Dendritic cell treated with granulocyte-macrophage colony-stimulating factor and Interleukin-4, amounts not matched to agents 40 ng/mL and 50 ng/mL, for 4 days (primary cell): ENCODE data around the gene LRRC8A.

Experiments
- H3K27ac Mint-ChIP-seq: one replicate; pipeline ENCODE4 v1.8.0; 2022; ENCODE audit warnings: mild to moderate bottlenecking, mixed read lengths
- H3K27me3 Mint-ChIP-seq: one replicate; pipeline ENCODE4 v1.8.0; 2022; ENCODE audit warnings: mild to moderate bottlenecking, mixed read lengths
- H3K36me3 Mint-ChIP-seq: one replicate; pipeline ENCODE4 v1.8.0; 2022; ENCODE audit warnings: low read depth, mixed read lengths
- H3K4me1 Mint-ChIP-seq: one replicate; pipeline ENCODE4 v1.8.0; 2022; ENCODE audit warnings: low read depth, mixed read lengths
- H3K4me3 Mint-ChIP-seq: one replicate; pipeline ENCODE4 v1.8.0; 2022; ENCODE audit warnings: mild to moderate bottlenecking, moderate library complexity, mixed read lengths
- H3K9me3 Mint-ChIP-seq: one replicate; pipeline ENCODE4 v1.8.0; 2022; ENCODE audit warnings: mixed read lengths
- intact Hi-C: fragments of 100-400 bp; cut with micrococcal nuclease; formaldehyde crosslinking; loops from one replicate; pipeline ENCODE4 v1.15.0; 2022

LRRC8A gene

DNA sequence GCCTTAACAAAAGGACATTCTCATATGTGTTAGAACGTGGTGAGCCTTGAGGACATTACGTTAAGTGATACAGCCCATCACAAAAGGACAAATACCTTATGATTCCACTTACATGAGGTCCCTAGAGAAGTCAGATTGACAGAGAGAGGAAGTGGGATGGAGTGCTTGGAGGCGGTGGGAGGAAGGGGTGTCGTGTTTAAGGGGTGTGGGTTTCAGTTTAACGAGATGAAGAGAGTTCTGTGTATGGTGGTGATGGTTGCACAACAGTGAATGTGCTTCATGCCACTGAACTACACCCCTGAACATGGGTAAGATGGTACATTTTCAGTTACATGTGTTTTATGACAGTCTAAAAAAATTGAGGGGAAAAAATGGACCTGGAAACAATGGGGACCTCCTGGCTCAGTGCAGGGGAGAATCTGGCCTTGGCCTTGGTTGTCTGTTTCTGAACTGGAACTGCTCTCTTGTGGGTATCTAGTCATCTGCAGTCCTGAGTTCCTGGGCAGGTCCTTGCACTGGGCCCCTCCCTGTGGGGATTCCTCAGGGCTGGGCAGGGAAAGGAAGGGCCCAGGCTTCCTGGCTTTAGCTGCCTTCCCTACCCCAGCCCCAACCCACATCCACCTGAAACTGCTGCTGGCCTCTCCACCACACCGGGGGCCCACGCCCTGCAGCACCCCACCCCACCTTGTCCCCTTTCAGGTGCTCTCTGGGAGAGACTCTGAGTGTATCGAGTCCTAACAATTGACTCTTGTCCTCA is 17.8 kb downstream of the LRRC8A start:
- Mint-ChIP-seq H3K27ac (peak overlapping the region; percentile 65), H3K4me3 (peak overlapping the region; percentile 0), H3K27me3 (no peaks in the 10 kb centered on the region), H3K9me3 (no peaks in the 10 kb centered on the region), H3K36me3 (peaks cover 45% of the 10 kb centered on the region), H3K4me1 (peaks cover 41% of the 10 kb centered on the region)
- intact Hi-C loops, result no loop called here

DNA sequence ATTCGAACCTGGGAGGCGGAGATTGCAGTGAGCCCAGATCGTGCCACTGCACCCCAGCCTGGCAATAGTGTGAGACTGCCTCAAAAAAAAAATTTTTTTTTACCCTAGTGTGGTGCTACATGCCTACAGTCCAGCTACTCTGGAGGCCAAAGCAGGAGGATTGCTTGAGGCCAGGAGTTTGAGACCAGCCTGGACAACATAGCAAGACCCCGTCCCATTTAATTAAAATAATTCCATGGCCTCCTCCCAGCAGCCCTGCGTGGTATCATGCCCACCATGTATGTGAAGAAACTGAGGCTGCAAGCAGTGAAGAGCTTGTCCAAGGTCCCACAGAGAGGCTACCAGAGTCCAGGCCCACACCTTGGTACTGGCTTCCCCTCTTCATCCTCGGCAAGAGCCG is 19.4 kb downstream of the LRRC8A start:
- Mint-ChIP-seq H3K36me3 (peaks cover 34% of the 10 kb centered on the region), H3K4me1 (peaks cover 41% of the 10 kb centered on the region), H3K4me3 (no peak overlapping the region), H3K27ac (no peak overlapping the region), H3K9me3 (no peaks in the 10 kb centered on the region), H3K27me3 (no peaks in the 10 kb centered on the region)
- intact Hi-C loops, result no loop called here

DNA sequence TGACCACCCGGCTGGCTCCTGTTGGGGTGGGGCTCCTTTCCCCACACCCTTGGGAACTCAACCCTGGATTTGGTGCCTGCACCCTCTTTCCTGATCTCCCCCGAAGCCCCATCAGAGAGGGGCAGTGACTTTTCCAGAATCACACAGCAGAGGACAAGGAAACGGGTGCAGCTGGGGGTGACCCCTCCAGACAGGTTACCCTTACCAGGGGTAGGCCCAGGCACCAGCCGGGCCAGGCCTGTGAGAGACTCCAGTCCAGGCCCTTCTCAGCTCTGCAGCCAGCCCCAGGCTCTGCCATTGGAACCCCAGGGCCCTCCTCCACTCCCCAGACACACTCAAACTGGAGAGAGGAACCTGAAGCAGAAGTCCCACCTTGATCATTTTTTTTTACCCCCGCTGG is 19.9 kb downstream of the LRRC8A start:
- Mint-ChIP-seq H3K27ac (peak overlapping the region; percentile 43), H3K27me3 (no peaks in the 10 kb centered on the region), H3K36me3 (peaks cover 34% of the 10 kb centered on the region), H3K4me1 (peaks cover 41% of the 10 kb centered on the region), H3K4me3 (no peak overlapping the region), H3K9me3 (no peaks in the 10 kb centered on the region)
- intact Hi-C loops, result no loop called here

DNA sequence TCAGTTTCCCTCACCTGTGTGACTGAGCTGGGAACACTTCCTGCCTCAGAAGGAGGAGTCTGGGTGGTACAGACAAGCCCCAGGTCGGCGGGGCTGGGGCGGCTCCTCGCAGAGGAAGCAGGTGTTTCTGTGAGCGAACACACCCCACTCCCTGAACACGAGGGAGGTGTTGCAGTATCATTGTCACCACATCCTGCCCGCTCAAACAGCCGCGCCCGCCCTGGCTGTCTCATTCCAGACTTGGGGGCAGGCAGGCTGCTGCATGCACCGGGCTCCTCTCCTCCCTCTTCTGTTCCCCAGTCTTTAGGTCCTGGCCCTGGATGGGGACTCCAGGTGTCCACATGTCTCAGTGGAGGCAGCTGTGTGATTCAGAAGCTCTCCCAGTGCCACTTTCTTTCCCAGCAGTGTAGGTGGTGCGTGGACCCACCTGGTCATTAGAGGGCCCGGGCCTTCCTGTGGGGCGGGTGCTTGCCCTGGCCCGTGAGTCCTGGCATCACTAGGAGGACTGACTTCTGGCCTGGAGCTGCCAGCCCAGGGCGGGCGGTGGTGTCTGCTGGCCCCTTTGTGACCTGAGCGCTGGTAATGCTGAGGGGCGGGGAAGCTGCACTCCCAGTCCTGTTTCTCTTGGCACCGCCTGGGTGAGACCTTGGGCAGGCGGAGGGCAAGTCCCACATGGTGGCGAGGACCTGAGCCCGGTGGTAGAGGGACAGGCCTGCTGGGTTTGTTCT is 20.6 kb downstream of the LRRC8A start:
- Mint-ChIP-seq H3K9me3 (no peaks in the 10 kb centered on the region), H3K36me3 (peaks cover 35% of the 10 kb centered on the region), H3K27ac (peak overlapping the region; percentile 43), H3K4me3 (no peak overlapping the region), H3K4me1 (peaks cover 41% of the 10 kb centered on the region), H3K27me3 (no peaks in the 10 kb centered on the region)
- intact Hi-C loops, result no loop called here

DNA sequence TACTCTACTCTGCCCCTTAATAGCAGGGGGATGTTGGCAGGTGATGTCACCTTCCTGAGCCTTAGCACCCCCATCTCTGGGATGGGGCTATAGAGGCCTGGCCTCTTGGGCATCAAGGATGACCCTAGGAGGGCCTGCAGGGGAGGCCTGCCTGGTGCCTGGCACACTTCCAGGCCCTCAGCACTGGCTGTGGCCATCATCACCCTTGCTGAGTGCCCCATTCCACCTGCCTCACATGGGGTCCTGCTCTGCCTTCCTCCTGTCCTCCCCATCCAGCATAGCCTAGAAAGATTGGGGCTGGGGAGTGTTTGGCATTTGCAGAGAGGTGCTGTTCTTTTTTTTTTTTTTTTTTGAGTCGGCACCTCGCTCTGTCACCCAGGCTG is 21.1 kb downstream of the LRRC8A start:
- Mint-ChIP-seq H3K4me1 (peaks cover 37% of the 10 kb centered on the region), H3K9me3 (no peaks in the 10 kb centered on the region)

DNA sequence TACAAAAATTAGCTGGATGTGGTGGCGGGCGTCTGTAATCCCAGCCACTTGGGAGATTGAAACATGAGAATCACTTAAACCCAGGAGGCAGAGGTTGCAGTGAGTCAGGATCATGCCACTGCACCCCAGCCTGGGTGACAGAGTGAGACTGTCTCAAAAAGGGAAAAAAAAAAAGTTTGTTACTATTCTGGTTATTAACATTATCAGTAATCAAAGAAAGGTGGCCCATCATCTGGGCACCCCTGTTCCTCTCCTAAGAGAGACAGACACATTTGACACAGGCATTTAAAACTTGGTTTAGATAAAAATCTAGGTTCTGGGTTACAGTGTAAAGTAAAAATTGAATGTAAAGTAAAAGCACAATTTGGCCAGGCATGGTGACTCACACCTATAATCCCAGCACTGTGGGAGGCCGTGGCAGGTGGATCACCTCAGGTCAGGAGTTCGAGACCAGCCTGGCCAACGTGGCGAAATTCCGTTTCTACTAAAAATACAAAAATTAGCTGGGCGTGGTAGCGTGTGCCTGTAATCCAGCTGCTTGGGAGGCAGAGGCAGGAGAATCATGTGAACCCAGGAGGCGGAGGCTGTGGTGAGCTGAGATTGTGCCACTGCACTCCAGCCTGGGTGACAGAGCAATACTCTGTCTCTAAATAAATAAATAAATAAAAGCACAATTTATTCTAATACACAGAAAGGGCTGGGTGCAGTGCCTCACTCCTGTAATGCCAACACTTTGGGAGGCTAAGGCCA is 22.1 kb downstream of the LRRC8A start:
- intact Hi-C loops, result no loop called here
- no peaks in the 10 kb centered on the region for H3K27me3 Mint-ChIP-seq
- peaks cover 36% of the 10 kb centered on the region for H3K36me3 Mint-ChIP-seq
- H3K27ac Mint-ChIP-seq, result no peak overlapping the region
- H3K4me1 Mint-ChIP-seq, result peaks cover 27% of the 10 kb centered on the region
- H3K9me3 Mint-ChIP-seq, result no peaks in the 10 kb centered on the region
- H3K4me3 Mint-ChIP-seq, result no peak overlapping the region

More for the DNA sequence above, 21.1 kb downstream of the LRRC8A start:
- no peaks in the 10 kb centered on the region for H3K27me3 Mint-ChIP-seq
- H3K27ac Mint-ChIP-seq, result no peak overlapping the region
- H3K4me3 Mint-ChIP-seq, result no peak overlapping the region
- intact Hi-C loops, result no loop called here
- peaks cover 35% of the 10 kb centered on the region for H3K36me3 Mint-ChIP-seq

DNA sequence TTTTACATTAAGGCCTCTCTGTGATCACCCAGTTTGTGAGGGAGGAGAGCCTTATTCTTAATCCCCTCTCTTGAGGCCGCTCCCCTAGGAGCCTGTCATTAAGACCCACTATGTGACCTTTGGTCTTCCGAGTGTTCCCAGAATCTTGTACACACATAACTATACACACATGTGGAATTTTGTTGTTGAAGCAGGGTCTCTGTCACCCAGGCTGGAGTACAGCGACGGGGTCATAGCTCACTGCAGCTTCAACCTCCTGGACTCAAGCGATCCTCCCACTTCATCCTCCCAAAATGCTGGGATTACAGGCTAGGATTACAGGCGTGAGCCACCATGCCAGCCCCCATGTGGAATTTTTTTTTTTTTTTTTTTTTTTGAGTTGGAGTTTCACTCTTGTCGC is 24.0 kb downstream of the LRRC8A start:
- intact Hi-C loops, result no loop called here
- H3K9me3 Mint-ChIP-seq, result no peaks in the 10 kb centered on the region
- no peaks in the 10 kb centered on the region for H3K27me3 Mint-ChIP-seq
- no peak overlapping the region for H3K4me3 Mint-ChIP-seq
- peaks cover 15% of the 10 kb centered on the region for H3K4me1 Mint-ChIP-seq
- H3K27ac Mint-ChIP-seq, result no peak overlapping the region
- H3K36me3 Mint-ChIP-seq, result peaks cover 55% of the 10 kb centered on the region

DNA sequence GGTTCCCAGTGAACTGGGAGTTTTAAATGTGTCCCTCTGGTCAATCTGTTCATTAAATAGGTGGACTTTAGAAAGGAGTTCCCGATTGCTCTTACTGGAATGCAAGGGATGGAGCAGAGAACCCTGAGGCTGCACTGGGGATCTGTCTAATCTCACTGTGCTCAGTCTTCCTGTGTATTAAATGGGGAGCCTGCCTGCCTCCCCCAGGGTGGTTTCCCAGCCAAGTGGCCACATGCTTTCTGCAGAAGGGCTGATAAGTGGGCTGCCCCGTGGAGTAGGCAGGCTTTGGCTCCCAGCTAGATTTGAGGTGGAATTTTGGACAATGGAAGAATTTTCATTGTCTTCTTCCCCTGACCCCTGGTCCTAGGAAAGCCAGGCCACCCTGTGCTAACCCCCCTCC is 24.8 kb downstream of the LRRC8A start:
- Mint-ChIP-seq H3K27me3 (no peaks in the 10 kb centered on the region), H3K9me3 (no peaks in the 10 kb centered on the region), H3K36me3 (peaks cover 62% of the 10 kb centered on the region), H3K27ac (no peak overlapping the region), H3K4me1 (peaks cover 21% of the 10 kb centered on the region), H3K4me3 (no peak overlapping the region)
- intact Hi-C loops, result no loop called here

DNA sequence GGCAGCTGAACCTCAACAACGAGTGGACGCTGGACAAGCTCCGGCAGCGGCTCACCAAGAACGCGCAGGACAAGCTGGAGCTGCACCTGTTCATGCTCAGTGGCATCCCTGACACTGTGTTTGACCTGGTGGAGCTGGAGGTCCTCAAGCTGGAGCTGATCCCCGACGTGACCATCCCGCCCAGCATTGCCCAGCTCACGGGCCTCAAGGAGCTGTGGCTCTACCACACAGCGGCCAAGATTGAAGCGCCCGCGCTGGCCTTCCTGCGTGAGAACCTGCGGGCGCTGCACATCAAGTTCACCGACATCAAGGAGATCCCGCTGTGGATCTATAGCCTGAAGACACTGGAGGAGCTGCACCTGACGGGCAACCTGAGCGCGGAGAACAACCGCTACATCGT is 26.4 kb downstream of the LRRC8A start:
- peaks cover 26% of the 10 kb centered on the region for H3K4me1 Mint-ChIP-seq
- H3K4me3 Mint-ChIP-seq, result no peak overlapping the region
- H3K27ac Mint-ChIP-seq, result no peak overlapping the region
- no peaks in the 10 kb centered on the region for H3K9me3 Mint-ChIP-seq
- intact Hi-C loops, result no loop called here
- H3K36me3 Mint-ChIP-seq, result peaks cover 71% of the 10 kb centered on the region
- H3K27me3 Mint-ChIP-seq, result no peaks in the 10 kb centered on the region

DNA sequence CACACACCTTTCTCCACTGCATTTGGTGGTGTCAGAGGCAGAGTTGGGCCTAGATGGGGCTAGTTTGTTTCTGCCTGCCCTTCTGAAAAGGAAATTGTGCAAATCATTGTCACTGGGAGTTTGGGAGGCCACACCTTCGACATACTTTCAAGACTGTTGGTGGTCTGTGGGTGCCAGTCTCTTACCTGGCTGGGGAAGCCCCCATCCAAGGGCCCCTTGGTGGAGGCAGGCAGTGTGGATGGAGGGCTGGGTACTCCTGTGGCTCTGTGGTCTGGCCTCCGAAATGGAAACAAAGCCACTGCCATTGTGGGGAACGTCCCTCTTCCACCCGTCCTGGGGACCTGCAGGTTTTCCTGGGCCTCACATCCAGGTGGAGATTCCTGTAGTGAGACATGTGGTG is 27.9 kb downstream of the LRRC8A start:
- Mint-ChIP-seq H3K36me3 (peaks cover 79% of the 10 kb centered on the region), H3K27me3 (no peaks in the 10 kb centered on the region), H3K4me3 (no peak overlapping the region), H3K4me1 (peaks cover 31% of the 10 kb centered on the region), H3K27ac (no peak overlapping the region), H3K9me3 (no peaks in the 10 kb centered on the region)
- intact Hi-C loops, result no loop called here

DNA sequence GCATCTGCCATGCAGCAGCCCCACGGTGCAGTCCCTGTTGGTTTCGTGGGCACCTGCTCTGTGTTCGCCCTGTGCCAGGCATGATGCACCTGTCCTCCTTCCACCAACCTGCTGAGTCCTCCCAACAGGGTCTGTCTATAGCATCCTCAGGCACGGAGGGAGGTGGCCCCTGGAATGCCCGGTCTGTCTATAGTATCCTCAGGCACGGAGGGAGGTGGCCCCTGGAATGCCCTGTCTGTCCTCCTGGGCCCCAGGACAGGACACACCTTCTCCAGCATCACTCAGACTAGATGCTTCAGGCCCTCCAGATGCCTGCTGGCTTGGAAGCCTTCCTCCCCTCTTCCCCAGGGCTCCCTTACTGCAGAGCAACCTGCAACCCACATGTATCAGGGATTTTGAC is 29.0 kb downstream of the LRRC8A start:
- no peak overlapping the region for H3K27ac Mint-ChIP-seq
- no peak overlapping the region for H3K4me3 Mint-ChIP-seq
- H3K36me3 Mint-ChIP-seq, result peaks cover 87% of the 10 kb centered on the region
- peaks cover 31% of the 10 kb centered on the region for H3K4me1 Mint-ChIP-seq
- no peaks in the 10 kb centered on the region for H3K27me3 Mint-ChIP-seq
- H3K9me3 Mint-ChIP-seq, result no peaks in the 10 kb centered on the region
- intact Hi-C loops, result no loop called here

DNA sequence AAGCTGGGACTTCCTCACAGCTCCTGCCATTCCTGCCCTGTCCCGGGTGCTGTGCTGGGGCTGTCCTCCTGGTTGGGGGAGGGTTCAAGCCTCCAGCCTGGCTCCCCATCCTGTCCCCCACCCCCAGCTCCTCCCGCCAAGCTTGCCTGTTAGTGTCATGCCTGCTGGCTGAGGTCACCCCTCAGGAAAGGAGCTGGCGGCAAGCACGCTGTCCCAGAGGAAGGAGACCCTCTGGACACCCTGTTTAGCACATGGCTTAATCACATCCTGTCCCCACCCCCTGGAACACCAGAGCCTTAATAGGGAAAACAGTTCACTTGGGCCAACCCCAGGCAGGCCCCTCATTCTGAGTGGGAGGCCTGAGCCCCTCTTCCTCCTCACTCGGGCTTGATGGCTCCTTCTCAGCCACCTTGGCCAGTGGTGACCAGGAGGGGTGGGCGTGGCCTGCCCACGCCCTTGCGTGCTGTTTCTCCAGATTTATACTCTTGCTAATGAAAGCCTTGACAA is 29.6 kb downstream of the LRRC8A start:
- H3K4me1 Mint-ChIP-seq, result peaks cover 31% of the 10 kb centered on the region
- no peak overlapping the region for H3K4me3 Mint-ChIP-seq
- H3K27me3 Mint-ChIP-seq, result no peaks in the 10 kb centered on the region
- peaks cover 90% of the 10 kb centered on the region for H3K36me3 Mint-ChIP-seq
- no peaks in the 10 kb centered on the region for H3K9me3 Mint-ChIP-seq
- intact Hi-C loops, result no loop called here
- peak overlapping the region; percentile 32 for H3K27ac Mint-ChIP-seq

DNA sequence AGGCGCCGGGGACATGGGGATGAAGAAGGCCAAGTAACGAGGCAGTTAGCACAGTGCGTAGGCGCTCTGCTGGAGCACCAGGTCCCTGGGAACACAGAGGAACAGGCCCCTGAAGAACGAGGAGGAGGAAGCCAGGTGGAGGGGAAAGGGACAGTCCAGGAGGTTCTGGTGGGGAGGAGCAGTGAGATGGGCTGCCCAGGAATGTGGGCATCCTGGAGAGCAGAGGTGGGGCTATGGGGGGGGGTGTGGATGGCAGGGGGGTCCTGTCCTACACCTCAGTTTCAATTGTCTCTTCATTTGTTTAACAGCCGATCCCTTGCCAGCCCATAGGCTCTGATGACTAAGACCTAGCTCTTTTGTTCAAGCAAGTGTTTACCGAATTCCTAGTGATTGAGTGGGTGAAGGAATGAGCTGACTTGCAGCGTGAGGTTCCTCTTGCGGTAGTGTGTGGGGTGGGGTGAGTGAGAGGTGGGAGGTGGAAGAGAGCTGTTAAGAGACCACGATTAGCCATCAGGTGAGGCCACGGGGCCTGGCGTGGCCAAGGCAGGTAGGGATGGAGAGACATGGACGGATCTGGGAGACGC is 30.4 kb downstream of the LRRC8A start:
- no peaks in the 10 kb centered on the region for H3K9me3 Mint-ChIP-seq

More for the DNA sequence above, 30.4 kb downstream of the LRRC8A start:
- Mint-ChIP-seq H3K36me3 (peaks cover 90% of the 10 kb centered on the region), H3K27ac (peak overlapping the region; percentile 32), H3K4me1 (peaks cover 31% of the 10 kb centered on the region), H3K27me3 (no peaks in the 10 kb centered on the region), H3K4me3 (no peak overlapping the region)
- intact Hi-C loops, result no loop called here
